Endodermal cell (in vitro differentiated cells): Measurements from ENCODE around the gene EEIG1. TPM values are rescaled to one million over a fixed set of nuclear protein-coding genes. Genes with fewer than 3 reads are reported as not detected.
A peak's percentile ranks its signal among the peaks of the same experiment; 100 is the strongest.

Experiments used
- DNase-seq: peaks from one replicate; pipeline ENCODE4 v3.0.0-alpha.2; 2017
- H3K27ac ChIP-seq: 2 replicates; pipeline ENCODE4 v1.5.1; 2013; ENCODE audit warnings: mild to moderate bottlenecking, low read depth, low read length, moderate library complexity
- H3K27me3 ChIP-seq: 2 replicates; pipeline ENCODE4 v1.6.1; 2013; ENCODE audit warnings: mild to moderate bottlenecking, low read length, moderate library complexity; ENCODE audit not compliant: insufficient read depth, control insufficient read depth, poor library complexity, severe bottlenecking
- H3K36me3 ChIP-seq: 2 replicates; pipeline ENCODE4 v1.7.0; 2013; ENCODE audit warnings: mild to moderate bottlenecking, low read length, moderate library complexity; ENCODE audit not compliant: control insufficient read depth, insufficient read depth
- H3K4me1 ChIP-seq: one replicate; pipeline ENCODE4 v1.7.0; 2013; ENCODE audit warnings: low read length; ENCODE audit not compliant: control insufficient read depth, insufficient read depth
- H3K4me3 ChIP-seq: 2 replicates; pipeline ENCODE4 v1.5.1; 2013; ENCODE audit warnings: mild to moderate bottlenecking, low read length, moderate library complexity
- H3K9ac ChIP-seq: 2 replicates; pipeline ENCODE4 v1.6.1; 2013; ENCODE audit warnings: mild to moderate bottlenecking, low read length, moderate library complexity; ENCODE audit not compliant: poor library complexity, severe bottlenecking; ENCODE audit errors: extremely low read depth
- H3K9me3 ChIP-seq: 2 replicates; pipeline ENCODE4 v1.6.1; 2013; ENCODE audit warnings: mild to moderate bottlenecking, low read length, moderate library complexity; ENCODE audit not compliant: control insufficient read depth
- H3K27ac Mint-ChIP-seq: 2 replicates; pipeline ENCODE4 v1.8.0; 2020; ENCODE audit warnings: mixed read lengths
- H3K27me3 Mint-ChIP-seq: 2 replicates; pipeline ENCODE4 v1.8.0; 2021; ENCODE audit warnings: mild to moderate bottlenecking, mixed read lengths; ENCODE audit not compliant: insufficient read depth
- H3K36me3 Mint-ChIP-seq: 2 replicates; pipeline ENCODE4 v1.8.0; 2020; ENCODE audit warnings: low read depth, mixed read lengths
- H3K4me1 Mint-ChIP-seq: 2 replicates; pipeline ENCODE4 v1.8.0; 2020; ENCODE audit warnings: mixed read lengths
- H3K4me3 Mint-ChIP-seq: 2 replicates; pipeline ENCODE4 v1.8.0; 2020; ENCODE audit warnings: mild to moderate bottlenecking, moderate library complexity, mixed read lengths
- H3K9me3 Mint-ChIP-seq: 2 replicates; pipeline ENCODE4 v1.8.0; 2020; ENCODE audit warnings: mild to moderate bottlenecking, mixed read lengths
- CTCF ChIP-seq: fragments of 200-600 bp; sonication (generic); conservative IDR thresholded peaks from 2 replicates; pipeline ENCODE4 v1.5.0; 2021; ENCODE audit warnings: antibody characterized with exemption, mild to moderate bottlenecking
- WGBS, 2 experiments: methylation state at CpG; one replicate each; pipeline versions ENCODE4 v1.1.5 to v1.1.7; 2013; ENCODE audit warnings: missing lambda C conversion rate in 2 of 2, mixed read lengths in 1 of 2; ENCODE audit not compliant: insufficient coverage in 1 of 2, insufficient read length in 1 of 2; 5-methylcytosine and 5-hydroxymethylcytosine counted together
- total RNA-seq, 2 donors: library from RNA; stranded (reverse); fragmentation: NEBNext Ultra II Directional in 1 of 2; extraction: Animal tissue kit (Norgen Biotek cat#: 25700) in 1 of 2; gene quantifications; 2 replicates in 1 of 2; 3 replicates in 1 of 2; pipeline ENCODE4 v1.2.1, GENCODE V29; 2021

Gene EEIG1
- total RNA-seq, 2 donors from 2014 or later = 56.7 to 60.8 TPM

GRCh38 chr9:127979015-127979332 is 1.8 kb downstream of the EEIG1 start:
- Histone ChIP-seq H3K9ac (peak overlapping the region; percentile 62), H3K36me3 (no peaks in the 10 kb centered on the region), H3K27ac (peak overlapping the region; percentile 41), H3K4me3 (peak overlapping the region; percentile 95), H3K4me1 (peaks cover 27% of the 10 kb centered on the region), H3K9me3 (no peaks in the 10 kb centered on the region), H3K27me3 (no peaks in the 10 kb centered on the region)
- no peak for DNase-seq
- no peak for TF ChIP-seq CTCF
- peak overlapping the region; percentile 94 for H3K4me3 Mint-ChIP-seq
- H3K27me3 Mint-ChIP-seq = no peaks in the 10 kb centered on the region
- H3K36me3 Mint-ChIP-seq = peaks cover 3% of the 10 kb centered on the region
- peak overlapping the region; percentile 89 for H3K27ac Mint-ChIP-seq
- WGBS, 2 experiments = 23 to 37% methylated on average over 5 of the region's 5 CpGs
- H3K9me3 Mint-ChIP-seq = no peaks in the 10 kb centered on the region
- H3K4me1 Mint-ChIP-seq = peaks cover 40% of the 10 kb centered on the region

GRCh38 chr9:127977884-127978647 is 2.7 kb downstream of the EEIG1 start:
- Histone ChIP-seq H3K27me3 (no peaks in the 10 kb centered on the region), H3K9me3 (no peaks in the 10 kb centered on the region), H3K9ac (peak overlapping the region; percentile 62), H3K36me3 (no peaks in the 10 kb centered on the region), H3K27ac (no peak overlapping the region), H3K4me3 (peak overlapping the region; percentile 95), H3K4me1 (peaks cover 30% of the 10 kb centered on the region)
- peak; percentile 52 for TF ChIP-seq CTCF
- H3K27me3 Mint-ChIP-seq = no peaks in the 10 kb centered on the region
- 72 to 74% methylated on average over 7 to 12 of the region's 12 CpGs for WGBS, 2 experiments
- H3K4me3 Mint-ChIP-seq = peak overlapping the region; percentile 94
- peaks cover 32% of the 10 kb centered on the region for H3K4me1 Mint-ChIP-seq
- peaks cover 3% of the 10 kb centered on the region for H3K36me3 Mint-ChIP-seq
- peak; percentile 78 for DNase-seq
- H3K27ac Mint-ChIP-seq = peak overlapping the region; percentile 72
- no peaks in the 10 kb centered on the region for H3K9me3 Mint-ChIP-seq

- Histone ChIP-seq H3K4me1 (peaks cover 31% of the 10 kb centered on the region), H3K36me3 (no peaks in the 10 kb centered on the region), H3K27me3 (no peaks in the 10 kb centered on the region), H3K9ac (peak overlapping the region; percentile 53), H3K4me3 (peak overlapping the region; percentile 95), H3K27ac (no peak overlapping the region), H3K9me3 (no peaks in the 10 kb centered on the region)
- no peaks in the 10 kb centered on the region for H3K27me3 Mint-ChIP-seq
- H3K4me3 Mint-ChIP-seq = peak overlapping the region; percentile 94
- H3K9me3 Mint-ChIP-seq = no peaks in the 10 kb centered on the region
- H3K36me3 Mint-ChIP-seq = peaks cover 3% of the 10 kb centered on the region
- peaks cover 35% of the 10 kb centered on the region for H3K4me1 Mint-ChIP-seq
- peak overlapping the region; percentile 44 for H3K27ac Mint-ChIP-seq
- DNase-seq = peak; percentile 37
- WGBS, 2 experiments = 87 to 96% methylated on average over 5 to 7 of the region's 7 CpGs
- no peak for TF ChIP-seq CTCF
Measured at GRCh38 chr9:127977009-127977883, 3.5 kb downstream of the EEIG1 start.
